Measurements from ENCODE around the gene KIAA0930. TPM values are rescaled to one million over a fixed set of nuclear protein-coding genes. Genes with fewer than 3 reads are reported as not detected.

KIAA0930 gene
- total RNA-seq, 2 donors from 2014 or later = 13.0 to 20.4 TPM

- no peak for TF ChIP-seq CTCF (IDR thresholded peaks at IDR 0.05)
- H3K27me3 ChIP-seq = no peaks in the 10 kb centered on the region
- no peak overlapping the region for H3K27ac ChIP-seq
Measured at GRCh38 chr22:45179276-45180049, 61.2 kb downstream of the KIAA0930 start.

GRCh38 chr22:45172881-45173585, 67.7 kb downstream of the KIAA0930 start:
- no peaks in the 10 kb centered on the region for H3K4me1 ChIP-seq
- no peak overlapping the region for H3K4me3 ChIP-seq
- DNase-seq (ENCODE audit: low spot score) = no peak
- no peak overlapping the region for H3K27ac ChIP-seq
- peaks cover 66% of the 10 kb centered on the region for H3K36me3 ChIP-seq
- H3K9me3 ChIP-seq = no peaks in the 10 kb centered on the region
- H3K27me3 ChIP-seq = no peaks in the 10 kb centered on the region
- TF ChIP-seq CTCF (IDR thresholded peaks at IDR 0.05) = no peak

More at GRCh38 chr22:45179276-45180049, 61.2 kb downstream of the KIAA0930 start:
- DNase-seq (ENCODE audit: low spot score) = no peak
- no peak overlapping the region for H3K4me3 ChIP-seq
- no peaks in the 10 kb centered on the region for H3K9me3 ChIP-seq
- no peaks in the 10 kb centered on the region for H3K4me1 ChIP-seq
- H3K36me3 ChIP-seq = peaks cover 70% of the 10 kb centered on the region

- no peak overlapping the region for H3K4me3 ChIP-seq
- no peak for TF ChIP-seq CTCF (IDR thresholded peaks at IDR 0.05)
- H3K27ac ChIP-seq = no peak overlapping the region
- H3K9me3 ChIP-seq = no peaks in the 10 kb centered on the region
- no peaks in the 10 kb centered on the region for H3K4me1 ChIP-seq
- no peak for DNase-seq (ENCODE audit: low spot score)
- H3K36me3 ChIP-seq = peaks cover 57% of the 10 kb centered on the region
- no peaks in the 10 kb centered on the region for H3K27me3 ChIP-seq
Measured at GRCh38 chr22:45171830-45172229, 68.9 kb downstream of the KIAA0930 start.

- DNase-seq (ENCODE audit: low spot score) = no peak
- no peak overlapping the region for H3K27ac ChIP-seq
- no peak overlapping the region for H3K4me3 ChIP-seq
- peaks cover 46% of the 10 kb centered on the region for H3K36me3 ChIP-seq
- TF ChIP-seq CTCF (IDR thresholded peaks at IDR 0.05) = no peak
- peaks cover 0 to 11% of the 10 kb centered on the region in 2 donors for H3K4me1 ChIP-seq
- no peaks in the 10 kb centered on the region for H3K9me3 ChIP-seq
- H3K27me3 ChIP-seq = no peaks in the 10 kb centered on the region
Measured at GRCh38 chr22:45169591-45170466, 70.9 kb downstream of the KIAA0930 start.

- Histone ChIP-seq H3K27ac (no peak overlapping the region), H3K9me3 (no peaks in the 10 kb centered on the region), H3K4me3 (no peak overlapping the region), H3K4me1 (peaks cover 0 to 24% of the 10 kb centered on the region in 2 donors), H3K36me3 (peaks cover 26% of the 10 kb centered on the region), H3K27me3 (no peaks in the 10 kb centered on the region)
- DNase-seq (ENCODE audit: low spot score) = no peak
- no peak for TF ChIP-seq CTCF (IDR thresholded peaks at IDR 0.05)
Measured at GRCh38 chr22:45166932-45167331, 73.8 kb downstream of the KIAA0930 start.

Measured in right atrium auricular region (tissue), 2 donors.